ENCODE data around the gene IBA57.

DNA sequence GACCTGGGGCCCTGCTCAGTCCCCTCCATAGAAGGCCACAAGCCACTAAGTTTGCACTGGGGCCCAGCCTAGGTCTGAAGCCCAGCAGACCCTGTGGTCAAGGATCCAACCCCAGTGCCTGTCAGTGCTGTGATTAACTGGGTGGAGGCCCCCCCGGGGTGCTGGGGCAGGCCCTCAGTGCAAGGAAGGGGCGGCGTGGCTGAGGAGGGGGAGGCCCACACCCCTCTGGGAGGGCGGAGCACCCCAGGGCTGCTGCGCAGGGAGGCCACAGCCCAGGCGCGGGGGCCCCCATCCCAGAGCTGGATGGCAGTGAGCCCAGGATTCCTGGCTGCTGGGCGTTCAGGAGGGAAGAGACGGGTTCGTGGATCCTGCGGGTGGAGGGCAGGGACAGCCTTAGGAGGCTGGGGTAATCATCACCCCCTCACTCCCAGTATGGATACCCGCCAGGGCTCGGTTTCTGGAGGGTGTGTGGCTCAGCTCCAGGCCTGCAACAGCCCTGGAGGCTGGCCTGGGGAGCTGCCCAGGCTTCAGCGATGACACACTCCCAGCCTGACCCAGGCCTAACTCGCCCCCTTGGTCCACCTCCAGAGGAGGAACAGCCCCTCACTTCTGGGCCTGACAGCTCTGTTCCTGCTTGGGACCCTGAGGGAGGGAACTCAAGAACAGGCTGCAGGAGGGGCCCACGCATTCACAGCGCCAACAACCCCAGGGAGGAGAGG is 15.0 kb upstream of the IBA57 start:
- TF ChIP-seq TOX (CRISPR knock-in tag; IDR thresholded peaks at IDR 0.05; ENCODE audit: borderline replicate concordance) (no peak), ZC3H10 (CRISPR knock-in tag; IDR thresholded peaks at IDR 0.05) (no peak), ESRRG (CRISPR knock-in tag; IDR thresholded peaks at IDR 0.05) (no peak), ZFP30 (CRISPR knock-in tag; IDR thresholded peaks at IDR 0.05) (no peak)
